ENCODE data around the gene B3GAT3. TPM values are rescaled to one million over a fixed set of nuclear protein-coding genes. Genes with fewer than 3 reads are reported as not detected.
"Not testable (repeated sequence)": the region's sequence is repeated elsewhere in the genome, so short reads cannot be mapped to it uniquely, and the experiment has no call there.

Gene B3GAT3
- total RNA-seq, 2 donors from 2014 or later: 38.6 to 53.9 TPM

DNA sequence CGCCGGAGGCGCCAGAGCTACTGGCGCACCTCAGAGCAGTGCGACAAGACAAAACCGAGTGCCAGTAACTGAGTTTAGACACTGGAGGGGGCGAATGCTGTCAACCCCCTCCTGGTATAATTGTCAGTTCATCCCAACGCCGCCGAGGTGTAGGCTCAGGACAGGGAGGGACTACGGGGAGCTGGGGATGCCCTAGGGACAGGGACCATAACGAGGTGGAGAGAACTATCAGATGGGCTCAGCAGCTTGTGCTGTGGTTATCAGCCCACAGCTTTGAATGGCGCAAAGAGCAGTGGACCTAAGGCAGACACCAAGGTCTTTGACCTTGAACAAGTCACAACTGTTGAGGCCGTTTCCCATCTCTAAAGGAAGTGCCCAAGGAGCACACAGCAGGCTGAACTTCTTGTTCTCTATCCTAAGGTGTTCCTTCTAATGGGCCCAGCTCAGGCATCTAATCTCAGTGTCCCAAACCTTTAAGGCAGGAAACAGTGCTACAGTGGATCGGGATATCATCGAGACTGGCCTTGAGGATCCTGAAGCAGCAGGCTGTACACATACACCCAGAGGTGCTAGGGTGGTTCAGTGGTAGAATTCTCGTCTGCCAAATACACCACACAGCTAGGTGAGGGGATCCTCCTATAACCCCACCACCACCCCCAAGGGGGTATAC lies 29.5 kb downstream of the B3GAT3 start:
- no peaks in the 10 kb centered on the region for H3K9me3 Mint-ChIP-seq
- Histone ChIP-seq H3K27me3 (ENCODE audit: control insufficient read depth, insufficient read depth, low read length, poor library complexity, severe bottlenecking) (no peaks in the 10 kb centered on the region), H3K36me3 (ENCODE audit: control insufficient read depth, insufficient read depth, low read length) (peaks cover 63% of the 10 kb centered on the region), H3K4me1 (ENCODE audit: control insufficient read depth, insufficient read depth, low read length) (no peaks in the 10 kb centered on the region), H3K27ac (ENCODE audit: low read depth, low read length) (peak overlapping the region; percentile 96), H3K4me3 (ENCODE audit: low read length) (peak overlapping the region; percentile 99), H3K9me3 (ENCODE audit: control insufficient read depth, low read length) (no peaks in the 10 kb centered on the region), H3K9ac (ENCODE audit: extremely low read depth, low read length, poor library complexity, severe bottlenecking) (peak overlapping the region; percentile 21)
- peak overlapping the region; percentile 92 for H3K27ac Mint-ChIP-seq
- H3K36me3 Mint-ChIP-seq (ENCODE audit: low read depth): peaks cover 55% of the 10 kb centered on the region
- no peak for DNase-seq
- WGBS, 2 experiments (ENCODE audit: insufficient coverage in 1 of 2, insufficient read length in 1 of 2): 33 to 37% methylated on average over 16 of the region's 17 CpGs
- peak overlapping the region; percentile 87 for H3K4me3 Mint-ChIP-seq
- H3K27me3 Mint-ChIP-seq (ENCODE audit: insufficient read depth): no peaks in the 10 kb centered on the region
- TF ChIP-seq, protein P1, sequence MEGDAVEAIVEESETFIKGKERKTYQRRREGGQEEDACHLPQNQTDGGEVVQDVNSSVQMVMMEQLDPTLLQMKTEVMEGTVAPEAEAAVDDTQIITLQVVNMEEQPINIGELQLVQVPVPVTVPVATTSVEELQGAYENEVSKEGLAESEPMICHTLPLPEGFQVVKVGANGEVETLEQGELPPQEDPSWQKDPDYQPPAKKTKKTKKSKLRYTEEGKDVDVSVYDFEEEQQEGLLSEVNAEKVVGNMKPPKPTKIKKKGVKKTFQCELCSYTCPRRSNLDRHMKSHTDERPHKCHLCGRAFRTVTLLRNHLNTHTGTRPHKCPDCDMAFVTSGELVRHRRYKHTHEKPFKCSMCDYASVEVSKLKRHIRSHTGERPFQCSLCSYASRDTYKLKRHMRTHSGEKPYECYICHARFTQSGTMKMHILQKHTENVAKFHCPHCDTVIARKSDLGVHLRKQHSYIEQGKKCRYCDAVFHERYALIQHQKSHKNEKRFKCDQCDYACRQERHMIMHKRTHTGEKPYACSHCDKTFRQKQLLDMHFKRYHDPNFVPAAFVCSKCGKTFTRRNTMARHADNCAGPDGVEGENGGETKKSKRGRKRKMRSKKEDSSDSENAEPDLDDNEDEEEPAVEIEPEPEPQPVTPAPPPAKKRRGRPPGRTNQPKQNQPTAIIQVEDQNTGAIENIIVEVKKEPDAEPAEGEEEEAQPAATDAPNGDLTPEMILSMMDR (conservative IDR thresholded peaks at IDR 0.05): no peak
- H3K4me1 Mint-ChIP-seq: peaks cover 17% of the 10 kb centered on the region

DNA sequence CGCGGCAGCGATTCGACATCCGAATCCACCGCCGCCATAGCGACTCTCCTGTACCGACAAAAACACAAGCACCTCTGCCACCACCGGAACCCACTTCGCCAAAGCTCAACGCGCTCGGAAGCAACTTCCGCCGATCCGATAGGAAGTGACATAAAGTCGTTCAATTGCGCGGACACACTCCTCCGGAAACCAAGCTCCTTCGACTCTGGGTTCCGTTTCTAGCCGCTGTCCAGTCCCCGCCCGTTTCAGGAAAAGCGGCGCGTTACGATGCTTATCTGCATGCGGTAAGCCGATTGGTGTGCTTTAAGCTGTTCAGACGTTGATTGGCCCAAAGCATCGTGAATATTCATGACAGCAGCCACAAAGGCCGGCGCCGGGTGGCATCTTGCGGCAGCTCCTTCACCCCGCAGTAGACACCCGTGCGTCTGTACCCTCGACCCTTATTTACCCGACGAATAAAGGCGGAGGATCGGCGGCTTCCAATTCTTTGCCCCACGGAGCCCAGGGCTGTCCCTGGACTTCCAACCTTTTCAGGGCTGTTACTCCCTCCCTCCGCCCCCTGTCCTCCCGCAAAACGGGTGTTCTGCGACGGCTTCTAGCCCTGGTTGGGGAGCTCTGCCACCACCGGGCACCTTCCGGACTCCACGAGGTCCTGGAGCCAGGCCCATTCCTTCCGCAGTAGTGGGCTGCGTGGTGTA lies 30.2 kb downstream of the B3GAT3 start, which contains the start of gene TUT1:
Gene TUT1 (minus strand): TSS at position 76 of the 698 bp plus-strand sequence. CDS start 38 bp downstream, at position 38.
- Histone ChIP-seq H3K27ac (ENCODE audit: low read depth, low read length) (peak within 1 kb of the TSS; percentile 96), H3K27me3 (ENCODE audit: control insufficient read depth, insufficient read depth, low read length, poor library complexity, severe bottlenecking) (no peaks in the 10 kb centered on the region), H3K4me3 (ENCODE audit: low read length) (peak within 1 kb of the TSS; percentile 99), H3K4me1 (ENCODE audit: control insufficient read depth, insufficient read depth, low read length) (no peaks in the 10 kb centered on the region), H3K9me3 (ENCODE audit: control insufficient read depth, low read length) (no peaks in the 10 kb centered on the region), H3K36me3 (ENCODE audit: control insufficient read depth, insufficient read depth, low read length) (peaks cover 57% of the 10 kb centered on the region), H3K9ac (ENCODE audit: extremely low read depth, low read length, poor library complexity, severe bottlenecking) (peak within 1 kb of the TSS; percentile 79)
- DNase-seq: peak; percentile 99
- TF ChIP-seq, protein P1 (conservative IDR thresholded peaks at IDR 0.05): no peak
- Mint-ChIP-seq H3K27ac (peak within 1 kb of the TSS; percentile 97), H3K4me1 (peaks cover 15% of the 10 kb centered on the region), H3K36me3 (ENCODE audit: low read depth) (peaks cover 50% of the 10 kb centered on the region), H3K27me3 (ENCODE audit: insufficient read depth) (no peaks in the 10 kb centered on the region), H3K4me3 (peak within 1 kb of the TSS; percentile 87), H3K9me3 (no peaks in the 10 kb centered on the region)
- WGBS, 2 experiments (ENCODE audit: insufficient coverage in 1 of 2, insufficient read length in 1 of 2): 0 to 1% methylated on average over 37 to 58 of the region's 58 CpGs

GRCh38 chr11:62588966-62589637 lies 32.7 kb downstream of the B3GAT3 start:
- Mint-ChIP-seq H3K4me1 (peaks cover 15% of the 10 kb centered on the region), H3K4me3 (peak overlapping the region; percentile 87), H3K36me3 (ENCODE audit: low read depth) (peaks cover 38% of the 10 kb centered on the region), H3K27ac (no peak overlapping the region), H3K27me3 (ENCODE audit: insufficient read depth) (no peaks in the 10 kb centered on the region), H3K9me3 (no peaks in the 10 kb centered on the region)
- H3K4me3 ChIP-seq (ENCODE audit: low read length): no peak overlapping the region
- H3K27me3 ChIP-seq (ENCODE audit: control insufficient read depth, insufficient read depth, low read length, poor library complexity, severe bottlenecking): no peaks in the 10 kb centered on the region
- H3K36me3 ChIP-seq (ENCODE audit: control insufficient read depth, insufficient read depth, low read length): peaks cover 44% of the 10 kb centered on the region
- 73 to 79% methylated on average over 16 to 18 of the region's 18 CpGs for WGBS, 2 experiments (ENCODE audit: insufficient coverage in 1 of 2, insufficient read length in 1 of 2)
- H3K9me3 ChIP-seq (ENCODE audit: control insufficient read depth, low read length): no peaks in the 10 kb centered on the region
- H3K9ac ChIP-seq (ENCODE audit: extremely low read depth, low read length, poor library complexity, severe bottlenecking): no peak overlapping the region
- H3K27ac ChIP-seq (ENCODE audit: low read depth, low read length): no peak overlapping the region
- TF ChIP-seq, protein P1 (conservative IDR thresholded peaks at IDR 0.05): peak; percentile 69
- no peak for DNase-seq
- H3K4me1 ChIP-seq (ENCODE audit: control insufficient read depth, insufficient read depth, low read length): no peaks in the 10 kb centered on the region

DNA sequence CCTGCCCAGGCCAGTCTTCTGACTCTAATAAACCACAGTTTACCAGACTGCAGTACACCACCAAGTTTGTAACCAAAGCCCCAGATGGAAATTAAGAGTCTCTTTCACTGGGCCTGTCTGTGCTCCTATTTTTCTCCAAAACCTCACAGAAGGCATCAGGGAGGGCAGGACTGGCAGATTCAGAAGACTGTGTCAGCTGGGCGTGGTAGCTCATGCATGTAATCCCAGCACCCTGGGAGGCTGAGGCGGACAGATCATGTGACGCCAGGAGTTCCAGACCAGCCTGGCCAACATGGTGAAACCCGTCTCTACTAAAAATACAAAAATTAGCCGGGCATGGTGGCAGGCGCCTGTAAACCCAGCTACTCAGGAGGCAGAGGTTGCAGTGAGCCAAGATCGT lies 36.4 kb downstream of the B3GAT3 start:
- H3K9me3 ChIP-seq (ENCODE audit: control insufficient read depth, low read length); H3K27ac ChIP-seq (ENCODE audit: low read depth, low read length); H3K4me3 Mint-ChIP-seq; H3K27me3 Mint-ChIP-seq (ENCODE audit: insufficient read depth); DNase-seq; H3K9ac ChIP-seq (ENCODE audit: extremely low read depth, low read length, poor library complexity, severe bottlenecking); H3K27me3 ChIP-seq (ENCODE audit: control insufficient read depth, insufficient read depth, low read length, poor library complexity, severe bottlenecking); H3K4me3 ChIP-seq (ENCODE audit: low read length); H3K4me1 Mint-ChIP-seq; H3K9me3 Mint-ChIP-seq; H3K4me1 ChIP-seq (ENCODE audit: control insufficient read depth, insufficient read depth, low read length); H3K27ac Mint-ChIP-seq: not testable (repeated sequence)
- peaks cover 47% of the 10 kb centered on the region for H3K36me3 Mint-ChIP-seq (ENCODE audit: low read depth)
- WGBS, 2 experiments (ENCODE audit: insufficient coverage in 1 of 2, insufficient read length in 1 of 2): 95 to 96% methylated on average over 6 to 7 of the region's 7 CpGs
- H3K36me3 ChIP-seq (ENCODE audit: control insufficient read depth, insufficient read depth, low read length): peaks cover 54% of the 10 kb centered on the region

All from endodermal cell (in vitro differentiated cells).